Sigmoid colon (tissue), 7 donors: ENCODE data around the gene LTV1. TPM values are rescaled to one million over a fixed set of nuclear protein-coding genes. Genes with fewer than 3 reads are reported as not detected.
A peak's percentile ranks its signal among the peaks of the same experiment; 100 is the strongest.
"Not testable (repeated sequence)": the region's sequence is repeated elsewhere in the genome, so short reads cannot be mapped to it uniquely, and the experiment has no call there.

Experiments
- DNase-seq: peaks from one replicate; pipeline ENCODE4 v3.0.0-alpha.2; 2019
- H3K27ac ChIP-seq, 4 donors: fragments of 200-600 bp; sonication (generic); one replicate each; pipeline ENCODE4 v1.5.1; 2016 to 2019; ENCODE audit warnings: mild to moderate bottlenecking in 1 of 4
- H3K27me3 ChIP-seq, 3 donors: fragments of 200-600 bp; sonication (generic); one replicate each; pipeline ENCODE4 v1.5.1; 2019; ENCODE audit warnings: mild to moderate bottlenecking in 1 of 3
- H3K36me3 ChIP-seq, 4 donors: fragments of 200-600 bp; sonication (generic); one replicate each; pipeline ENCODE4 v1.5.1; 2016 to 2019
- H3K4me1 ChIP-seq, 4 donors: fragments of 200-600 bp; sonication (generic); one replicate each; pipeline ENCODE4 v1.5.1; 2017 to 2019
- H3K4me3 ChIP-seq, 4 donors: fragments of 200-600 bp; sonication (generic); one replicate each; pipeline ENCODE4 v1.5.1; 2017 to 2019; ENCODE audit warnings: mild to moderate bottlenecking in 2 of 4, moderate library complexity in 1 of 4
- H3K9me3 ChIP-seq, 4 donors: fragments of 200-600 bp in 3 of 4; sonication (generic) in 3 of 4; one replicate each; pipeline versions ENCODE4 v1.5.1 to v1.6.1; 2013 to 2019
- CTCF ChIP-seq, 4 experiments: fragments of 450-650 bp in 3 of 4; fragments of 200-600 bp in 1 of 4; IDR thresholded peaks; one replicate each; pipeline ENCODE4 v1.5.1; 2016 to 2019; ENCODE audit warnings: antibody characterized with exemption in 4 of 4, mild to moderate bottlenecking in 3 of 4, moderate library complexity in 2 of 4
- EP300 ChIP-seq, 4 donors: sonication (generic); formaldehyde crosslinking; IDR thresholded peaks; one replicate each; pipeline ENCODE4 v1.6.1; 2017; ENCODE audit warnings: antibody characterized with exemption in 4 of 4
- POLR2A ChIP-seq, 2 donors: fragments of 450-650 bp; IDR thresholded peaks; one replicate each; pipeline ENCODE4 v1.6.1; 2016; ENCODE audit warnings: antibody characterized with exemption in 2 of 2, mild to moderate bottlenecking in 2 of 2, moderate library complexity in 2 of 2
- POLR2AphosphoS5 ChIP-seq, 4 donors: sonication (generic); formaldehyde crosslinking; IDR thresholded peaks; one replicate each; pipeline ENCODE4 v1.6.1; 2017; ENCODE audit warnings: antibody characterized with exemption in 4 of 4
- WGBS, 2 donors: extraction: QIAGEN DNeasy Blood & Tissue Kit; methylation state at CpG; one replicate each; pipeline ENCODE4 v1.1.7; 2013; 5-methylcytosine and 5-hydroxymethylcytosine counted together
- intact Hi-C: fragments of 100-400 bp; cut with DNase I; formaldehyde crosslinking; loops from one replicate; pipeline ENCODE4 v1.15.1; 2023
- polyA plus RNA-seq, 3 donors: library from polyadenylated mRNA; stranded (reverse); fragments of 200-250 nt; gene quantifications; one replicate each; pipeline ENCODE4 v1.2.3, GENCODE V29; 2013
- total RNA-seq, 4 donors: library from RNA; depleted of rRNA; stranded (reverse); fragments of >200 nt; gene quantifications; one replicate each; pipeline ENCODE4 v1.1.0, GENCODE V29; 2016
- donor health status: healthy with polysubstance abuse.
- donor health status: Bipolar disorder and iron deficiency.
- donor health status: healthy.

LTV1 gene
- total RNA-seq (10 to 100 TPM in 3 of 4 donors, 1 to 10 TPM in 1; 10.0 to 16.8 (median 16.4) TPM), polyA plus RNA-seq (10 to 100 TPM; 14.3 to 22.2 (median 16.2) TPM)

GRCh38 chr6:143842902-143843676 lies at the start of gene LTV1:
Gene LTV1, plus strand, starts transcription at chr6:143843338. Its CDS starts 140 bp downstream, at chr6:143843478.
- peak within 1 kb of the TSS; percentile 89 to 97 (median 94) for H3K27ac ChIP-seq
- TF ChIP-seq CTCF (IDR thresholded peaks at IDR 0.05) (no peak), EP300 (IDR thresholded peaks at IDR 0.05) (no peak), POLR2A (IDR thresholded peaks at IDR 0.05) (peak; percentile 51 to 57), POLR2AphosphoS5 (IDR thresholded peaks at IDR 0.05) (peak in 3 of 4 donors; percentile 64 to 81 (median 78))
- H3K9me3 ChIP-seq: no peaks in the 10 kb centered on the region
- peaks cover 0 to 19% (median 11%) of the 10 kb centered on the region in 4 donors for H3K4me1 ChIP-seq
- WGBS, 2 donors: 0% methylated on average over 64 of the region's 64 CpGs
- H3K27me3 ChIP-seq: no peaks in the 10 kb centered on the region
- peak; percentile 99 for DNase-seq
- intact Hi-C loops: loop anchor here (1.0 to 10.0 kb wide), 6 partner anchors 68 to 391 kb away; partner anchors contain the start of genes ADAT2, PEX3 and SF3B5
- H3K4me3 ChIP-seq: peak within 1 kb of the TSS; percentile 64 to 86 (median 78)
- H3K36me3 ChIP-seq: peaks cover 7 to 38% (median 22%) of the 10 kb centered on the region in 4 donors

GRCh38 chr6:143796551-143796950 lies 46.6 kb upstream of the LTV1 start:
- H3K4me3 ChIP-seq, intact Hi-C loops, H3K27ac ChIP-seq, DNase-seq, H3K36me3 ChIP-seq, H3K9me3 ChIP-seq, H3K4me1 ChIP-seq, H3K27me3 ChIP-seq: not testable (repeated sequence)
- WGBS, 2 donors: 97 to 98% methylated on average over 2 of the region's 2 CpGs

GRCh38 chr6:143798487-143798886 lies 44.7 kb upstream of the LTV1 start:
- WGBS, 2 donors: 96 to 98% methylated on average over 3 of the region's 3 CpGs
- intact Hi-C loops, H3K4me3 ChIP-seq, H3K9me3 ChIP-seq, H3K27ac ChIP-seq, DNase-seq, H3K4me1 ChIP-seq, H3K36me3 ChIP-seq, H3K27me3 ChIP-seq: not testable (repeated sequence)

GRCh38 chr6:143802833-143803565 lies 40.1 kb upstream of the LTV1 start:
- Histone ChIP-seq H3K9me3 (no peaks in the 10 kb centered on the region), H3K4me1 (no peaks in the 10 kb centered on the region), H3K36me3 (no peaks in the 10 kb centered on the region), H3K4me3 (no peak overlapping the region), H3K27ac (no peak overlapping the region), H3K27me3 (no peaks in the 10 kb centered on the region)
- DNase-seq: no peak
- TF ChIP-seq POLR2A (IDR thresholded peaks at IDR 0.05) (no peak), POLR2AphosphoS5 (IDR thresholded peaks at IDR 0.05) (no peak), EP300 (IDR thresholded peaks at IDR 0.05) (no peak), CTCF (IDR thresholded peaks at IDR 0.05) (no peak)
- intact Hi-C loops: no loop called here
- 92 to 95% methylated on average over 8 of the region's 8 CpGs for WGBS, 2 donors

- H3K9me3 ChIP-seq: no peaks in the 10 kb centered on the region
- TF ChIP-seq POLR2AphosphoS5 (IDR thresholded peaks at IDR 0.05): no peak
- TF ChIP-seq CTCF (IDR thresholded peaks at IDR 0.05): no peak
- TF ChIP-seq POLR2A (IDR thresholded peaks at IDR 0.05): no peak
- no peak for TF ChIP-seq EP300 (IDR thresholded peaks at IDR 0.05)
- H3K36me3 ChIP-seq: no peaks in the 10 kb centered on the region
- no peaks in the 10 kb centered on the region for H3K27me3 ChIP-seq
- WGBS, 2 donors: 89 to 92% methylated on average over 9 of the region's 9 CpGs
- no peak overlapping the region for H3K4me3 ChIP-seq
- H3K4me1 ChIP-seq: no peaks in the 10 kb centered on the region
- intact Hi-C loops: no loop called here
- no peak overlapping the region for H3K27ac ChIP-seq
- DNase-seq: no peak
Observed at GRCh38 chr6:143803769-143804568, 39.2 kb upstream of the LTV1 start.
